CD8-positive, alpha-beta memory T cell (primary cell): ENCODE measurements around the gene CAST. TPM values are rescaled to one million over a fixed set of nuclear protein-coding genes. Genes with fewer than 3 reads are reported as not detected.

ENCODE experiments used
- CTCF ChIA-PET: fragments of 350-600 bp; sonication (Branson Sonifier 250); formaldehyde crosslinking; loops from one replicate; lab custom pipeline; 2021; ENCODE audit warnings: antibody characterized with exemption; lab: Charles Lee
- POLR2A ChIA-PET: fragments of 350-600 bp; sonication (Branson Sonifier 250); formaldehyde crosslinking; loops from one replicate; lab custom pipeline; 2021; ENCODE audit warnings: antibody characterized with exemption; lab: Charles Lee
- DNase-seq, 5 donors: peaks; one replicate each; pipeline versions ENCODE4 v3.0.0 to v3.0.0-alpha.2; 2020 to 2022; ENCODE audit warnings: mixed read lengths in 1 of 5
- H3K27ac ChIP-seq: one replicate; pipeline ENCODE4 v1.7.0; 2013; ENCODE audit warnings: low read depth, mild to moderate bottlenecking, low read length, moderate library complexity
- H3K27me3 ChIP-seq: 2 replicates; pipeline ENCODE4 v1.7.0; 2013; ENCODE audit warnings: low read length, mild to moderate bottlenecking; ENCODE audit not compliant: insufficient read depth, poor library complexity, severe bottlenecking
- H3K36me3 ChIP-seq: 2 replicates; pipeline ENCODE4 v1.7.0; 2013; ENCODE audit warnings: mild to moderate bottlenecking, low read length, moderate library complexity; ENCODE audit not compliant: insufficient read depth
- H3K4me1 ChIP-seq: 2 replicates; pipeline ENCODE4 v1.7.0; 2013; ENCODE audit warnings: mild to moderate bottlenecking, low read length, moderate library complexity; ENCODE audit not compliant: insufficient read depth
- H3K4me3 ChIP-seq: 2 replicates; pipeline ENCODE4 v1.7.0; 2013; ENCODE audit warnings: mild to moderate bottlenecking, low read length
- H3K9me3 ChIP-seq: 2 replicates; pipeline ENCODE4 v1.7.0; 2013; ENCODE audit warnings: mild to moderate bottlenecking, low read length
- H3K27ac Mint-ChIP-seq, 8 donors: one replicate each; pipeline ENCODE4 v1.8.0; 2020 to 2021; ENCODE audit warnings: mixed read lengths in 8 of 8, mild to moderate bottlenecking in 6 of 8, inconsistent platforms in 3 of 8, moderate library complexity in 3 of 8
- H3K27me3 Mint-ChIP-seq, 2 donors: one replicate each; pipeline ENCODE4 v1.8.0; 2020 to 2021; ENCODE audit warnings: mixed read lengths in 2 of 2, mild to moderate bottlenecking in 1 of 2, moderate library complexity in 1 of 2
- H3K36me3 Mint-ChIP-seq, 3 donors: one replicate each; pipeline ENCODE4 v1.8.0; 2020 to 2021; ENCODE audit warnings: mixed read lengths in 3 of 3, inconsistent platforms in 1 of 3, mild to moderate bottlenecking in 1 of 3
- H3K4me1 Mint-ChIP-seq, 3 donors: one replicate each; pipeline ENCODE4 v1.8.0; 2020 to 2021; ENCODE audit warnings: mixed read lengths in 3 of 3, inconsistent platforms in 1 of 3, mild to moderate bottlenecking in 1 of 3
- H3K4me3 Mint-ChIP-seq, 7 donors: one replicate each; pipeline ENCODE4 v1.8.0; 2020 to 2021; ENCODE audit warnings: mixed read lengths in 7 of 7, mild to moderate bottlenecking in 6 of 7, moderate library complexity in 4 of 7, inconsistent platforms in 2 of 7
- H3K9me3 Mint-ChIP-seq, 5 donors: one replicate each; pipeline ENCODE4 v1.8.0; 2020 to 2022; ENCODE audit warnings: mixed read lengths in 5 of 5, mild to moderate bottlenecking in 3 of 5, moderate library complexity in 2 of 5, inconsistent platforms in 1 of 5
- polyA plus RNA-seq: library from polyadenylated mRNA; unstranded; fragments of 300-500 nt; fragmentation: Illumina TruSeq; gene quantifications from one replicate; pipeline ENCODE4 v1.2.3, GENCODE V29; 2021
- total RNA-seq, 2 experiments: library from RNA; stranded (reverse); gene quantifications; one replicate each; pipeline ENCODE4 v1.2.3, GENCODE V29; 2021

The CAST gene
- total and polyA plus RNA-seq, 3 experiments from 2014 or later = 94.6 to 134 (median 127) TPM

DNA sequence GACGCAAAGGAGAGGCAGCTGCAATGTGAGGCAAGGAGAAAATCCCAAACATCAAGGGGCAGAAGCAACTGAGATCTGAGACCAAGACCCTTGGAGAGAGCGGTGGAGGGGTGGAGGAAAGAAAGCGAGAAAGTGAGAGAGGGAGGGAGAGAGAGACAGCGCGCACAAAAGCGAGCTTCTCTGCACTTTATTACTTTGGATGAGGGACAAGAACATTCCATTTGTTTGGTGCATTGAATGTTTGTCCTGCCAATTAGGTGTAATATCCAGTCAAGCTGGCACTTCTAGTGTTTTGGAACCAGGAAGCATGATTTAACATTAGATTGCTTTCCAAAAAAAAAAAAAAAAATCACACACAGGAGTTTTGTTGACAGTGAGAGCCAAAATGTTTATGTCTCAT is 1.4 kb downstream of the CAST start:
- Mint-ChIP-seq H3K27me3 (no peaks in the 10 kb centered on the region), H3K9me3 (no peaks in the 10 kb centered on the region), H3K4me1 (peaks cover 58 to 74% (median 73%) of the 10 kb centered on the region in 3 donors), H3K36me3 (peaks cover 0 to 21% (median 2%) of the 10 kb centered on the region in 3 donors), H3K27ac (peak overlapping the region; percentile 92 to 99 (median 98)), H3K4me3 (peak overlapping the region; percentile 91 to 99 (median 98))
- no peaks in the 10 kb centered on the region for H3K9me3 ChIP-seq
- no peak for DNase-seq
- H3K4me1 ChIP-seq = peaks cover 33% of the 10 kb centered on the region
- peak overlapping the region; percentile 80 for H3K4me3 ChIP-seq
- H3K27me3 ChIP-seq = no peaks in the 10 kb centered on the region
- no peaks in the 10 kb centered on the region for H3K36me3 ChIP-seq
- ChIA-PET CTCF (interaction anchor here (0.7 to 1.9 kb wide), 7 partner anchors 15 to 49 kb away, joined by 3 to 7 read pairs (median 5); no protein-coding TSS in a partner anchor), POLR2A (interaction anchor here (0.7 to 2.7 kb wide), 4 partner anchors 32 to 53 kb away, joined by 4 to 20 read pairs (median 6); no protein-coding TSS in a partner anchor)
- peak overlapping the region; percentile 92 for H3K27ac ChIP-seq

DNA sequence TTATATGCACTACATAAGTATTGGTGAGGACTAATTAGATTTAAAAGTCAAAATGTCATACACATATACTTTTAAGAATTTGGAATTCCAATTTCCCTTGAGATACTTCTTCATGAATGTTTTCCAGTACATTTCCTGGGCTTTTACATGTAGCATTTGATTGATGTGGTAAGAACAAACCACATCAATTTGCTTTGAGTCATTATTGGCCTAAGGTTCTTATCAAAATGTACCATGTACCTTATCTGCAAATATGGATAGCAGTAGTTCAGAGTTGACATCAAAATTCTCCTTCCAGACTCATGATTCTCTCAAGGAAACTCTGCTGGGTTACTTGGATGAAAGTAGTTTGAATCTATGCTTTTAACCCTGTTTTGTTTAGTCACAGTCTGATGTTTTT is 2.5 kb downstream of the CAST start:
- H3K9me3 ChIP-seq = no peaks in the 10 kb centered on the region
- H3K27ac ChIP-seq = no peak overlapping the region
- ChIA-PET POLR2A (interaction anchor here (0.7 kb wide), 1 partner anchor 9 kb away, joined by 3 read pairs; no protein-coding TSS in a partner anchor), CTCF (no interaction called here)
- peak in 2 of 5 donors; percentile 11 to 30 for DNase-seq
- peak overlapping the region in 7 of 8 donors; percentile 70 to 98 (median 84) for H3K27ac Mint-ChIP-seq
- peaks cover 0 to 24% (median 2%) of the 10 kb centered on the region in 3 donors for H3K36me3 Mint-ChIP-seq
- H3K4me3 ChIP-seq = no peak overlapping the region
- peaks cover 34% of the 10 kb centered on the region for H3K4me1 ChIP-seq
- H3K4me1 Mint-ChIP-seq = peaks cover 62 to 83% (median 81%) of the 10 kb centered on the region in 3 donors
- H3K4me3 Mint-ChIP-seq = peak overlapping the region in 4 of 7 donors; percentile 53 to 99 (median 74)
- H3K27me3 ChIP-seq = no peaks in the 10 kb centered on the region
- no peaks in the 10 kb centered on the region for H3K36me3 ChIP-seq
- no peaks in the 10 kb centered on the region for H3K27me3 Mint-ChIP-seq
- H3K9me3 Mint-ChIP-seq = no peaks in the 10 kb centered on the region

DNA sequence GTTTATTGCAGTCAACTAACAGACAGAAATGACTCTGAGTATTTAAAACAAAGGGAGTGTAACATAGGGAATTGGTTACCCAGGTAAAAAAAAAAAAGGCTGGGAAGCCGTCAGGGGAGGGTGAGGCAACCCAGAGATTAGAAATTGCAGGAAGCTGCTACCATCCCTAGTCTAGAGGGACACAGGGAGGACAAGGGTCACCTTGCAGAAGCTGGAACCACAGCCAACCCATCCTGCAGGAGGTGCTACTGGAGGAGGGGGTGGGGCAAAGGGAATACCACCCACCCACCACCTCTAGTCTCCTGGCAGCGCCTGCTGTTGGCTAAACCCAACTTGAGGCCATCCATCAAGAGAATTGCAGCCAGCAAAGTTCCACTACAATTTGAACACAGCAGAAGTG is 6.5 kb downstream of the CAST start:
- POLR2A ChIA-PET = interaction anchor here (0.7 to 1.0 kb wide), 2 partner anchors 9 to 149 kb away, joined by 3 to 6 read pairs; no protein-coding TSS in a partner anchor
- H3K4me3 Mint-ChIP-seq = no peak overlapping the region
- no peaks in the 10 kb centered on the region for H3K9me3 Mint-ChIP-seq
- no peak overlapping the region for H3K27ac ChIP-seq
- H3K4me1 ChIP-seq = peaks cover 22% of the 10 kb centered on the region
- H3K4me1 Mint-ChIP-seq = peaks cover 62 to 89% (median 80%) of the 10 kb centered on the region in 3 donors
- peaks cover 0 to 19% (median 3%) of the 10 kb centered on the region in 3 donors for H3K36me3 Mint-ChIP-seq
- H3K9me3 ChIP-seq = no peaks in the 10 kb centered on the region
- H3K27ac Mint-ChIP-seq = no peak overlapping the region
- DNase-seq = no peak
- CTCF ChIA-PET = interaction anchor here (1.9 kb wide), 1 partner anchor 38 kb away, joined by 3 read pairs; no protein-coding TSS in a partner anchor
- no peaks in the 10 kb centered on the region for H3K27me3 ChIP-seq
- H3K27me3 Mint-ChIP-seq = no peaks in the 10 kb centered on the region
- H3K36me3 ChIP-seq = no peaks in the 10 kb centered on the region
- H3K4me3 ChIP-seq = no peak overlapping the region

DNA sequence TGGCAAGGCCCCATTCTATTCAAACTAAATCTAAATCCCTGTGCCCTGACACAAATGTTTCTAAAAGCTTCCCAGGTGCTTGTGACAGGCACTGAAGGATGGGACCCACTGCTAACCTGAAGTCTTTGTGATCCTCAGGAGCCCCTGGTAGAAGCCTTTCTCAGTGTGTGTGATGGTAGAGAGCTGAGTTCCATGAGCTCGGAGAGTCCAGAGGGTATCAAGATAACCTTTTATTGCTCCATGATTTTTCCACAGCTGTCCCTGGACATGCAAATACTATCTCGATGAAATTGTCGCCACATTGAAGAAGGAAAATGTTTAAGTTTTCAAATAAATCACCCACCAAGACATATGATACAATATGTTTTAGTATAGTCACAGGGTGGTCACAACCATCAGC is 7.7 kb downstream of the CAST start:
- Histone ChIP-seq H3K9me3 (no peaks in the 10 kb centered on the region), H3K27ac (no peak overlapping the region), H3K36me3 (no peaks in the 10 kb centered on the region), H3K4me3 (no peak overlapping the region), H3K4me1 (peaks cover 11% of the 10 kb centered on the region), H3K27me3 (no peaks in the 10 kb centered on the region)
- Mint-ChIP-seq H3K27ac (no peak overlapping the region), H3K4me1 (peaks cover 58 to 88% (median 70%) of the 10 kb centered on the region in 3 donors), H3K4me3 (no peak overlapping the region), H3K9me3 (no peaks in the 10 kb centered on the region), H3K36me3 (peaks cover 0 to 20% (median 4%) of the 10 kb centered on the region in 3 donors), H3K27me3 (no peaks in the 10 kb centered on the region)
- ChIA-PET POLR2A (no interaction called here), CTCF (interaction anchor here (1.8 to 1.9 kb wide), 2 partner anchors 18 to 39 kb away, joined by 3 to 5 read pairs; no protein-coding TSS in a partner anchor)
- no peak for DNase-seq

DNA sequence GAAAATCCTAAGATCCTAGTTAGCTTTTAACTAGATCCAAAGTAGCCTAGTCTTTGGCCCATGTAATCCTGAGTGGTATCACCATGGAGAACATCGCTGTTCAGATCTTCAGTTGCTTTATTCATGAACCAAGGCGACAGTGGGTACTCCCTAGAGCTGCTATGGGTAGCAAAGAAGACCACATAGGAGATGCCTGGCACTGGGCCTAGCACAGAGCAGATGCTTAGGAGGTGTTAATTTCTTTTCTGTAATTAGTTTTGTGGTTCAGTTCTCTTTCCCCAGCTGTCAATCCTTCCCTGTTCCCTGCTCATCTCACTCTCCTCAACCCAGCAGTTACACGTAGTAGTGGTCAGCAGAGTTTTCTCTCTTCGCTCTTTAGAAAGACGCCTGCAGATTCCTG is 9.3 kb downstream of the CAST start:
- no peaks in the 10 kb centered on the region for H3K36me3 ChIP-seq
- no peaks in the 10 kb centered on the region for H3K27me3 ChIP-seq
- H3K4me3 Mint-ChIP-seq = peak overlapping the region in 1 of 7 donors; percentile 3
- H3K27me3 Mint-ChIP-seq = no peaks in the 10 kb centered on the region
- H3K4me1 ChIP-seq = peaks cover 4% of the 10 kb centered on the region
- no peaks in the 10 kb centered on the region for H3K9me3 ChIP-seq
- no peaks in the 10 kb centered on the region for H3K9me3 Mint-ChIP-seq
- POLR2A ChIA-PET = interaction anchor here (1.1 kb wide), 1 partner anchor 9 kb away, joined by 3 read pairs; no protein-coding TSS in a partner anchor
- H3K36me3 Mint-ChIP-seq = peaks cover 0 to 33% (median 12%) of the 10 kb centered on the region in 3 donors
- peaks cover 52 to 88% (median 68%) of the 10 kb centered on the region in 3 donors for H3K4me1 Mint-ChIP-seq
- CTCF ChIA-PET = interaction anchor here (0.7 to 1.0 kb wide), 2 partner anchors 9 to 12 kb away, joined by 3 to 4 read pairs; partner anchors contain the start of gene CAST
- no peak overlapping the region for H3K27ac ChIP-seq
- H3K4me3 ChIP-seq = no peak overlapping the region
- no peak for DNase-seq
- H3K27ac Mint-ChIP-seq = peak overlapping the region in 6 of 8 donors; percentile 18 to 95 (median 35)

DNA sequence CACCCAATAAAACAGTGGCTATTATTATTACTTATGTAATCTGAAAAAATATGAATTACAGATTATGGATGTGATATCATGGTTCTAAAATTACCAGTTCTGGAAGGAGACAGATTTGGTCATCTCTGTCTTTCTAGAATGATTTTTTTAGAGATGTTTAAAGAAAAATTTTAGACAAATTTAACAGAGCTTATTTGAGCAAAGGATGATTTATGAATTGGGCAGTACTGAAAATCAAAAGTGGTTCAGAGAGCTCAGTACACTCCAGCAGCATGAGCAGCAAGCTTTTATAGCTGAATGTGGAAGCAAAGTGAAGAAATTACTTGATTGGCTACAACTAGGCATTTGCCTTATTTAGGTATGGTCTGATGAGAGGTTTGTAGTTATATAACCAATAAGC is 11.0 kb downstream of the CAST start:
- DNase-seq = no peak
- H3K9me3 ChIP-seq = no peaks in the 10 kb centered on the region
- no peak overlapping the region for H3K4me3 ChIP-seq
- peaks cover 43 to 78% (median 55%) of the 10 kb centered on the region in 3 donors for H3K4me1 Mint-ChIP-seq
- H3K27ac ChIP-seq = no peak overlapping the region
- H3K36me3 ChIP-seq = peaks cover 8% of the 10 kb centered on the region
- H3K27me3 Mint-ChIP-seq = no peaks in the 10 kb centered on the region
- POLR2A ChIA-PET = interaction anchor here (0.6 kb wide), 1 partner anchor 24 kb away, joined by 3 read pairs; no protein-coding TSS in a partner anchor
- H3K36me3 Mint-ChIP-seq = peaks cover 0 to 43% (median 17%) of the 10 kb centered on the region in 3 donors
- CTCF ChIA-PET = interaction anchor here (2.8 kb wide), 1 partner anchor 29 kb away, joined by 6 read pairs; no protein-coding TSS in a partner anchor
- peaks cover 4% of the 10 kb centered on the region for H3K4me1 ChIP-seq
- H3K4me3 Mint-ChIP-seq = no peak overlapping the region
- H3K27ac Mint-ChIP-seq = peak overlapping the region in 3 of 8 donors; percentile 17 to 69 (median 38)
- H3K27me3 ChIP-seq = no peaks in the 10 kb centered on the region
- H3K9me3 Mint-ChIP-seq = no peaks in the 10 kb centered on the region

DNA sequence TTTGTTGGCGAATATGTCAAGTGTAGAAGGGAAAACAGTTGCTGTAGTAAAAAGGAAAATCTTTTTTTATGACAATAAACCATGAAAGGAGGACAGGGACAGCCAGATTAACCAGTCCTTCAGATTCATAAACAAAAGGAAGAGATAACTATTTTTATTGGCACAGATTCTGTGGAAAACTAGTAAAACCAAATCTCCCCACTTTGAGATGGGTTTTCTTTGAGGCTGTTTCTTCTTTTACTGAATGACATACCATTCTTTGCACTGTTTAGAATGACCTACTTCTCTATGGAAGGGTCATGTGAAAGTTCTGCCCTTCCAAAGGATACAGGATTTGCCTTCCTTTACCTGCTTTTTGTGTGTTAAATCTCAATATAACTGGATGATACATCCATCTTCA is 13.7 kb downstream of the CAST start:
- Histone ChIP-seq H3K27me3 (no peaks in the 10 kb centered on the region), H3K9me3 (no peaks in the 10 kb centered on the region), H3K4me1 (no peaks in the 10 kb centered on the region), H3K27ac (no peak overlapping the region), H3K36me3 (peaks cover 8% of the 10 kb centered on the region), H3K4me3 (no peak overlapping the region)
- H3K27ac Mint-ChIP-seq = peak overlapping the region in 4 of 8 donors; percentile 9 to 64 (median 34)
- H3K9me3 Mint-ChIP-seq = no peaks in the 10 kb centered on the region
- DNase-seq = no peak
- no peaks in the 10 kb centered on the region for H3K27me3 Mint-ChIP-seq
- CTCF ChIA-PET = no interaction called here
- POLR2A ChIA-PET = no interaction called here
- H3K36me3 Mint-ChIP-seq = peaks cover 0 to 54% (median 24%) of the 10 kb centered on the region in 3 donors
- H3K4me3 Mint-ChIP-seq = no peak overlapping the region
- H3K4me1 Mint-ChIP-seq = peaks cover 34 to 70% (median 57%) of the 10 kb centered on the region in 3 donors

DNA sequence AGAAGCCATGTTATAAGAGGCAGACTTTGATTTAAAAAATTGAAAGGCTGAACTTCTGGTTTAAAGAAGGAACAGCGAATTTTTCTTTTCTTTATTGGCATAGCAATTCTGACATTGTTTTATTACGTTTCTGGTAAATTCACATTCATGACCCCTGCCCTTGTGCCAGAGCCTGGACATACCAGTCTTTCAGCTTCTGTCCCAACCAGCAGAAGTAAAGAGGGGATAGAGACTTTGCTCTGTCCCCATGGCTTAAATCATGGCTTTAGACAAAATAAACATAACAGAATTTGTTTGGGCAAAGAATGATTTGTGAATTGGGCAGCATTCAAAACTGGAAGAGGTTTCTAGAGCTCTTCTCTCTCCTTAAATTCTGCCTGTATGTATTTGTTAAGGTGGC is 15.3 kb downstream of the CAST start:
- H3K27ac Mint-ChIP-seq = peak overlapping the region in 3 of 8 donors; percentile 12 to 74 (median 42)
- H3K36me3 Mint-ChIP-seq = peaks cover 0 to 52% (median 26%) of the 10 kb centered on the region in 3 donors
- ChIA-PET POLR2A (interaction anchor here (0.5 kb wide), 1 partner anchor 10 kb away, joined by 3 read pairs; no protein-coding TSS in a partner anchor), CTCF (no interaction called here)
- Histone ChIP-seq H3K4me1 (no peaks in the 10 kb centered on the region), H3K9me3 (no peaks in the 10 kb centered on the region), H3K36me3 (peaks cover 8% of the 10 kb centered on the region), H3K4me3 (no peak overlapping the region), H3K27ac (no peak overlapping the region), H3K27me3 (no peaks in the 10 kb centered on the region)
- no peak for DNase-seq
- no peak overlapping the region for H3K4me3 Mint-ChIP-seq
- no peaks in the 10 kb centered on the region for H3K9me3 Mint-ChIP-seq
- no peaks in the 10 kb centered on the region for H3K27me3 Mint-ChIP-seq
- H3K4me1 Mint-ChIP-seq = peaks cover 28 to 69% (median 52%) of the 10 kb centered on the region in 3 donors
